Amygdala (tissue), 56 donors: Measurements from ENCODE around the gene DYNC1I1.

Source experiments
- DNase-seq, 56 donors: peaks; one replicate each; lab custom pipeline; 2025; lab: John Stamatoyannopoulos, UW

Gene DYNC1I1

DNA sequence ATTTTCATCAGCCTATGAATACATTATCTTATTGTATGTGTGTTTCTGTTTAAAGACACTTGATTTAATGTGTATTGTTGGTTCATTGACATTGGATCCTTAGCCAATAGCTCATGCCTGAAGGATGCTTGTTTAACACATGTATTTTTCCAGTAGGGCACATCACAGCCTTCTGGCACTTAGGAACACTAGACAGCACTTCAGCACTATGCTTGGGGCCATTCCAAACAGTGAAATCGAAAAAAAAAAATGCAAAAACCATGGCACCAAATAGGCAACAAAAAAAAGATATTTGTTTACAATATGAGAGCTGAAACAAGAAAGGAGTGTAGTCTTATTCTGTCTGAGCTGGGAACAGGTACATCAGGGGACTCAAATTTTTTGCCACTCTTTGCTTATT, 286.7 kb downstream of the DYNC1I1 start:
- DNase-seq: no peak

- no peak for DNase-seq
Observed at GRCh38 chr7:96061009-96061408, 288.7 kb downstream of the DYNC1I1 start.

DNA sequence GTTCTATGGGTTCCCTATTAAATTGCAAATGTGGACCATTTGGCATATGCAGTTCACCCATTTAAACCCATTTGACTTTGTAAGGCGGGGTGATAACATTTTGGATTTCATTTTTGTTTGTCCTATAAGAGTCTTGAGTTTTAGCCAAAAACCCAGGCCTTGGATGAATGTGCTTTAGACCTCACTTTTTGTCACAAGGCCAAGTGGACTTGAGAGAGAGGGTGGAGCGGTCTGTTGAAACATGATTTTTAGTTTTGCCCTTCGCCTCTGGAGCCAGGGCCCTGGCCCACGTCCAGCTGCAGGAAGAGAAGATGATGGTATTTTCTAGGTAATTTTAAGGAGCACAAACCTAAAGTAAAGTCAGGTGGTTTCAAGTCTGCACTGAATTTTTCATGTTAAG, 289.5 kb downstream of the DYNC1I1 start:
- DNase-seq: peak in 1 of 56 donors; percentile 8

DNA sequence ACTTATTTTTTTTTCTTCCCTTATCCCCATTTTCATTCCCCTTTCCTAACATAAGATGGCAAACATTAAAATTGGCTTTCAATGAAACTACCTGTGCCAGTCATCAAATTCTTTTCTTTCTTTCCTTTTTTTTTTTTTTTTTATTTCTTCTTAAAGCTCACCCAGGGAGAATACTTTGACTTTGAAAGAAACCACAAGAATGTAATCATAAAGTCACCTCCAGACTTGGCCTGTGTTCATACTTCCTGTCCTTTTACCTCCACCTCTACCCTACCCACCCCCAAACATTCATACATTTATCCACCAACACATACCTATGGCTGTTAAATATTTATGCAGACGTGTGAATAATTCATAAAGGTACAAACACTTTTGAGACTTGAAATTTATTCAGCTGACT, 295.0 kb downstream of the DYNC1I1 start:
- DNase-seq: no peak

- DNase-seq: no peak
Observed at GRCh38 chr7:96069401-96069800, 297.0 kb downstream of the DYNC1I1 start.

GRCh38 chr7:96074871-96075270, 302.5 kb downstream of the DYNC1I1 start:
- no peak for DNase-seq

DNA sequence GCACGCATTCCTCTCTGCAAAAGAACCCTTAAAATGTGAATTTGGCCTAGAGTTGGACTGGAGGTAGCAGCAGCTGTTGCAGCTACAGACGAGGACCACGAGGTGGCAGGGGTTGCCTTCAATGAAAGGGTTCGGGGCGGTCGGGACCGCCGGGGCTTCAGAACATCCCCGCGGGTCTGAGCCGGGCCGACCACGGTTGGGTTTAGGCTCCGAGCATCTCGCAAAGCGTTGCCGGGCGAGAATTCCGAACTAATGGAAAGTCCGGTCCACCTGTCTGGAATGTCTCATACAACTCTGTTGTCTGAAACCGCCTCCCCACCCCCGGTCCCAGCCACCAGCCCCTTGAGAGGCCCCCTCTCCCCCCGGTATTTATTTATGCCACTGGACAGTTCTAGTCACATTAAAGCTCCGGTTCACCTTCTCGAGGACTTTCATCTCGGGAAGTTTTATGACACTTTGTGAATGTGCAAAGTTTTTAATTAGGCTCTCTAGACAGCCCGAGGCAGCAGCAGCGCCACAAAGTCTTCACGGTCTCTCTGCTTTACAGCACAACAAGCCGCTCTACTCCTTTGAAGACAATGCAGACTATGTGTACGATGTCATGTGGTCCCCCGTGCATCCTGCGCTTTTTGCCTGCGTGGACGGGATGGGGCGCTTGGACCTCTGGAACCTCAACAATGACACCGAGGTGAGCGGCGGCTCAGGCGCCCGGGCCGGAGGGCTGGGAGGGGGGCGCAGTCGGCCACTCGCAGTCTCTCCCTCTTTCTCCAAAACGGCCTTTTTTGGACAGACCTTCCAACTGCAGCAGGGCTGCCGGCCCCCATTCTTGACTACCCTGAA, 303.4 kb downstream of the DYNC1I1 start:
- peak in 50 of 56 donors; percentile 4 to 71 (median 35) for DNase-seq

GRCh38 chr7:96076350-96076707, 304.0 kb downstream of the DYNC1I1 start:
- no peak for DNase-seq

DNA sequence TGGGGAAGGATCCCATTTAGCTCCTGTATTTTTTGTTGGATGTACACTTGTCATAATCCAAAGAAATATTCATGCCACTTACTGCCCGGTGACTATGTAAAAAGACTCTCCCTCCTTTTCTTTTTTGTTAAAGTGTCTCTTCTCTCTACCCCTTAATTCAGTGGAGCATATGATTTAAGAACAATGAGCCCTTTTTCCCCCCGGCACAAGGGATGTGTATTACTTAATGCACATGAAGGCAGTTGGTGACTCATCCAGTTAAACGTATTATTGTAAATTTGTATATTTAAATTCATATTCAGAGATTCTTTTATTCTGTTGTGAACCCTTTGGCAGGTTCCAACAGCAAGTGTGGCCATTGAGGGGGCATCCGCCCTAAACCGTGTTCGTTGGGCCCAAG, 307.7 kb downstream of the DYNC1I1 start:
- no peak for DNase-seq

- no peak for DNase-seq
Observed at GRCh38 chr7:96084881-96085553, 312.7 kb downstream of the DYNC1I1 start.

DNA sequence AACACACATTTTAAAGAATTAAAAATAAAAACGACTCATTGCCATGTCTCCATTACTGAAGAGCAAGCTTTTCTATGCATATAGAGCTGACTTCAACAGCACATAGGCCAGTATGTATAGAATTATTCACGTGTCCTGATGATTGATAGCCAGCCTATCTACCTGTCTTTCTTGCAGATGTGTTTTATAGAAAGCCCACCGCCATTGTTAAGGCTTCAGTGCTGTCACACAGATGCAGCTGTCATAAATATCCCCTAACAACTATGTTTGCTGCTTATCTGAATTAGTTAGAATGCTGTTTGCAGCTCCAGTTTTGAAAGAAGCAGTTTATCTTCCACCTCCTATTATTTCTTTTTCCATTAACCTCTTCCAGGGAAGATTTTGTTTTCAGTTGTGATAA, 313.6 kb downstream of the DYNC1I1 start:
- DNase-seq: no peak

GRCh38 chr7:96088579-96088978, 316.2 kb downstream of the DYNC1I1 start:
- DNase-seq: no peak

DNA sequence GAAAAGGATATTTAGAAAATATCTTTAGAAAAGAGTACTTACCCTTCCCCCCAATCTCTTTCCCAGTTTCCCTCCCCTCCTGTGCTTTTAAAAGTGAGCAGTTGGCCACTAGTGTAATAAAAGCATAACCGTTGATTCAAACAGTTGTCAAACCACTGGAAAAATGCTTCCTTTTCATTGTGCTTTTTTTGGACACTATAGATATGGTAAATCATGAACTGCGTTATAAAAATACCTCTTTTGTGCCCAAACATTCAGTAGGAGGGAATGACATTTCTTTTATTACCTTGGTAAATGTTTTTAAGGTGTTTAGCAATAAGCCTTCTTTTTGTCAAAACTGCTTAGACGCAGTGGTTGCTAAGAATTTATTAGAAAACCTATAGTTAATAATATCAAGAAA, 317.2 kb downstream of the DYNC1I1 start:
- DNase-seq: no peak

DNA sequence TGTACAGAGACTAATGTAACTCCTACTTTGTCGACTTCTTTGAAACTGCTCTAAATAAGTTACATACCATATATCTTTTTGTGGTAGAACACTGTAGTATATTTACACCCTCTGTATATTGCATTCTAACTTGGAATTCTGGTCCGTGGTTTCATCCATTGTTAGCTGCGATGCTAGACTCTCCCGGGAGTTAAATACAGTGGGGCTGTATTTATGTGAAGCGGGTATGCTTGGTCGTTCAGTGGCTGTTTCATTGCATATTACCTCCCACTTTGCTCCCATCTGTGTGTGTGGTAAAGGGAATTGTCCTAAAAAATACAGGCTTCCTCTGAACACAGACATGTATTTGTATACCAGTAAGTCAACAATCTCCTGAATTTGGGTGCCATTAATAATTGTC, 318.4 kb downstream of the DYNC1I1 start:
- no peak for DNase-seq

DNA sequence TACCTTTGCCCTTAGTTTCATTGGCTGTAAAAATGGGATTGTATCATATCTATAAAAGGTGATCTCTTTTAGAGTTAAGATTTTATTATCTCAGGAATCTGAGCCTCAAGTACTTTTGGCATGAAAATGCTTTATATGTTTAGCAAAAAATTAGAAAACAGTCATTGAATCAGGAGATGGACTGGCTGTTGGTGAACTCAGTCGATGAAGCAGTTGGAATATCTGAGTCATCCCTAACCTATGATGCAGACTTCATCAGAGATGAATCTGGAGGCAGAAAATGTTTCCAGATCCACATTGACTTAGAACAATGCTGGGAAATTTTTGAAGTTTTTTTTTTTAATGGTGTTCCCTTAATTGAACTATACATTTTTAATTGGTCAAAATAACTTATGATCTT, 321.1 kb downstream of the DYNC1I1 start:
- no peak for DNase-seq

DNA sequence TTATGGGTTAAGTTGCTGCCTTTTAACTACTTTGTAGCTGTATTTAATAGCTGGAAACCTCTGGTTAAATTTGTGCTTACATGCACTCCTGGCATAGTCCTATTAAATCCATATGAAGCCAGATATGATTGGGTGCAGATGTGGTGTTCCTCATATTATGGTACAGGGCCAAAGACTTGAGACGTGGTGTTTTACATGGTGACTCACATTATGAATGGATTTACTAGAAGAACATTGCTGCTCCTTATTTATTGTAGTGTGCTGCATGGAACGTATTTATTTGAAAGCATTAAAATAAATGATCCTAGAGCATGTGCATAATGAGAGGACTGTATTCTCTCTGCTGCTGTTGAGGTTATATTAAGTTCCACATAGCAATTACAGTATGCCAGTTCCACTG, 325.5 kb downstream of the DYNC1I1 start:
- no peak for DNase-seq

- DNase-seq: no peak
Observed at GRCh38 chr7:96100737-96101136, 328.4 kb downstream of the DYNC1I1 start.

- no peak for DNase-seq
Observed at GRCh38 chr7:96102096-96102811, 329.9 kb downstream of the DYNC1I1 start.

- no peak for DNase-seq
Observed at GRCh38 chr7:96104984-96105383, 332.6 kb downstream of the DYNC1I1 start.

DNA sequence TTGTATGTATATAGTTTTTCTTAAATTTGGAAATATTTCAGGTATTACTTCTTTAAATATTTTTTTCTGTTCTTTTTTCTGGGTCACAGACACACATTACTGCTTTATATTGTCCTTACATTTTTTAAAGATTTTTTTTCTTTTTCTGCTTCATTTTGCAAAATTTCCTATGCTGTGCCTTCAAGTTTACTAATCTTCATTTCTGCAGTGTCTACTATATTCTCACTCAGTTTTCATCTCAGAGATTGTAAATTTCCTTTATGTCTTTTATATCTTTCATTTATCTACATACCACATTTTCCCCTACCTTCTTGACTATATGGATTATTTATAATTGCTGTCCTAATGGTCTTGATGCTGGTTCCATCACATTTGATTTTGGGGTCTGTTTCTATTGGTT, 339.1 kb downstream of the DYNC1I1 start:
- DNase-seq: no peak

DNA sequence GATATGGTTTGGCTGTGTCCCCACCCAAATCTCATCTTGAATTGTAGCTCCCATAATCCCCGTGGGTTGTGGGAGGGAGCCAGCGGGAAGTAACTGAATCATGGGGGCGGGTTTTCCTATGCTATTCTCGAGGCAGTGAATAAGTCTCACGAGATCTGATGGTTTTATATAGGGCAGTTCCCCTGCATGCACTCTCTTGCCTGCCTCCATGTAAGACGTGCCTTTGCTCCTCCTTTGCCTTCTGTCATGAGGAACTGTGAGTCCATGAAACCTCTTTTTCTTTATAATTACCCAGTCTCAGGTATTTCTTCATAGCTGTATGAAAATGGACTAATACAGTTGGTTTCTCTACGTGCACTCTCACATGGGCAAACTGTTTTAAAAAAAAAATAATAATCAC, 341.8 kb downstream of the DYNC1I1 start:
- no peak for DNase-seq

- DNase-seq: no peak
Observed at GRCh38 chr7:96116173-96116572, 343.8 kb downstream of the DYNC1I1 start.
